Measurements from ENCODE around the gene CDH23.

Gene CDH23

GRCh38 chr10:71492872-71493271 is 96.2 kb downstream of the CDH23 start:
- DNase-seq = no peak

GRCh38 chr10:71493741-71494140 is 97.0 kb downstream of the CDH23 start:
- DNase-seq = no peak

- no peak for DNase-seq
Observed at GRCh38 chr10:71494476-71494875, 97.8 kb downstream of the CDH23 start.

GRCh38 chr10:71494980-71495381 is 98.3 kb downstream of the CDH23 start:
- DNase-seq = no peak

- DNase-seq = no peak
Observed at GRCh38 chr10:71496927-71497762, 100.4 kb downstream of the CDH23 start.

GRCh38 chr10:71497763-71498326 is 101.1 kb downstream of the CDH23 start:
- DNase-seq = no peak

- no peak for DNase-seq
Observed at GRCh38 chr10:71501402-71501801, 104.7 kb downstream of the CDH23 start.

- no peak for DNase-seq
Observed at GRCh38 chr10:71502190-71502589, 105.5 kb downstream of the CDH23 start.

GRCh38 chr10:71502851-71503250 is 106.1 kb downstream of the CDH23 start:
- no peak for DNase-seq

- DNase-seq = no peak
Observed at GRCh38 chr10:71504168-71504567, 107.4 kb downstream of the CDH23 start.

- no peak for DNase-seq
Observed at GRCh38 chr10:71504570-71504969, 107.8 kb downstream of the CDH23 start.

GRCh38 chr10:71505862-71506261 is 109.1 kb downstream of the CDH23 start:
- DNase-seq = no peak

GRCh38 chr10:71509444-71509843 is 112.7 kb downstream of the CDH23 start:
- DNase-seq = no peak

- DNase-seq = no peak
Observed at GRCh38 chr10:71511206-71511605, 114.5 kb downstream of the CDH23 start.

GRCh38 chr10:71512312-71512711 is 115.6 kb downstream of the CDH23 start:
- no peak for DNase-seq

GRCh38 chr10:71512761-71513539 is 116.2 kb downstream of the CDH23 start:
- no peak for DNase-seq

GRCh38 chr10:71513540-71513853 is 116.8 kb downstream of the CDH23 start:
- DNase-seq = no peak

GRCh38 chr10:71513936-71514335 is 117.2 kb downstream of the CDH23 start:
- no peak for DNase-seq

- DNase-seq = no peak
Observed at GRCh38 chr10:71515531-71516172, 118.9 kb downstream of the CDH23 start.

GRCh38 chr10:71516890-71517289 is 120.2 kb downstream of the CDH23 start:
- DNase-seq = no peak

- DNase-seq = no peak
Observed at GRCh38 chr10:71517298-71518169, 120.8 kb downstream of the CDH23 start.

- DNase-seq = no peak
Observed at GRCh38 chr10:71520042-71520441, 123.3 kb downstream of the CDH23 start.
